HCT116 (cell line): ENCODE data around the gene GSTA3. TPM values are rescaled to one million over a fixed set of nuclear protein-coding genes. Genes with fewer than 3 reads are reported as not detected.
A peak's percentile ranks its signal among the peaks of the same experiment; 100 is the strongest.

ENCODE experiments used
- ATAC-seq: fragments of 200-7000 bp; cut with Tn5 transposase; 2 replicates; pipeline ENCODE4 v1.9.1; 2020; ENCODE audit warnings: mild to moderate bottlenecking, moderate library complexity
- BruUV-seq: library from RNA; stranded (reverse); fragments of 400-500 nt; replicated peaks from 2 replicates; lab custom pipeline; 2021; lab: Mats Ljungman, UMichigan
- CTCF ChIA-PET: fragments of 300-600 bp; sonication (Branson Sonifier 250); formaldehyde crosslinking; loops from one replicate; lab custom pipeline; 2021; ENCODE audit warnings: antibody characterized with exemption; lab: Charles Lee
- POLR2A ChIA-PET: fragments of 300-600, 350-600 bp; sonication (Branson Sonifier 250); formaldehyde crosslinking; loops from one replicate; lab custom pipeline; 2021; ENCODE audit warnings: antibody characterized with exemption; lab: Charles Lee
- RAD21 ChIA-PET, 2 experiments: fragments of 300-600 bp; sonication (Branson Sonifier 250); formaldehyde crosslinking; loops; one replicate each; lab custom pipeline; 2023; ENCODE audit warnings: low total read pairs in 2 of 2; ENCODE audit not compliant: uncharacterized antibody in 2 of 2, unreplicated experiment in 2 of 2, low non-redundant PET in 1 of 2; lab: Charles Lee
- DNase-seq: peaks from one replicate; pipeline ENCODE4 v3.0.0-alpha.2; 2010; ENCODE audit warnings: low read depth, low spot score
- H2AFZ ChIP-seq: fragments of 200-600 bp; shearing (Covaris generic), sonication (generic); 2 replicates; pipeline ENCODE4 v1.6.1; 2017; ENCODE audit warnings: low read depth, mixed run types, mixed read lengths, antibody characterized with exemption, low read length; ENCODE audit not compliant: poor library complexity, severe bottlenecking
- H3K27ac ChIP-seq: 2 replicates; pipeline ENCODE4 v1.5.1; 2012; ENCODE audit warnings: low read depth, low read length
- H3K27me3 ChIP-seq: fragments of 200-600 bp; sonication (generic); 2 replicates; pipeline ENCODE4 v1.6.1; 2016; ENCODE audit warnings: mixed run types, low read length, mixed read lengths; ENCODE audit not compliant: insufficient read depth
- H3K36me3 ChIP-seq, 2 experiments: fragments of 200-500 bp in 1 of 2; fragments of 200-600 bp in 1 of 2; sonication (Bioruptor generic) in 1 of 2; sonication (generic) in 1 of 2; 2 replicates each; pipeline versions ENCODE4 v1.5.1 to v1.6.1; 2014 to 2016; ENCODE audit warnings: low read length in 2 of 2, inconsistent platforms in 1 of 2, mixed read lengths in 1 of 2, mixed run types in 1 of 2; ENCODE audit not compliant: insufficient read depth in 2 of 2, control insufficient read depth in 1 of 2
- H3K4me1 ChIP-seq, 2 experiments: fragments of 200-600 bp in 1 of 2; sonication (generic) in 1 of 2; 2 replicates each; pipeline versions ENCODE4 v1.5.1 to v1.6.1; 2012 to 2017; ENCODE audit warnings: low read length in 2 of 2, inconsistent platforms in 1 of 2, mild to moderate bottlenecking in 1 of 2, mixed read lengths in 1 of 2, mixed run types in 1 of 2, moderate library complexity in 1 of 2; ENCODE audit not compliant: insufficient read depth in 2 of 2, control insufficient read depth in 1 of 2
- H3K4me2 ChIP-seq: fragments of 200-600 bp; sonication (generic); 2 replicates; pipeline ENCODE4 v1.6.1; 2017; ENCODE audit warnings: mixed run types, low read length, mixed read lengths
- H3K4me3 ChIP-seq, 2 experiments: fragments of 200-600 bp in 1 of 2; sonication (generic) in 1 of 2; replicated peaks in 1 of 2; 2 replicates each; pipeline ENCODE4 v1.5.1; 2011 to 2016; ENCODE audit warnings: low read length in 2 of 2, control low read depth in 1 of 2, low read depth in 1 of 2, mild to moderate bottlenecking in 1 of 2, mixed read lengths in 1 of 2, mixed run types in 1 of 2
- H3K79me2 ChIP-seq: fragments of 200-600 bp; sonication (generic); 2 replicates; pipeline ENCODE4 v1.6.1; 2017; ENCODE audit warnings: mild to moderate bottlenecking, mixed run types, low read length, moderate library complexity, mixed read lengths; ENCODE audit not compliant: insufficient read depth
- H3K9ac ChIP-seq: fragments of 200-600 bp; sonication (generic); 2 replicates; pipeline ENCODE4 v1.6.1; 2016; ENCODE audit warnings: low read length, mixed read lengths
- H3K9me2 ChIP-seq: fragments of 200-600 bp; sonication (generic), shearing (Covaris generic); 2 replicates; pipeline ENCODE4 v1.6.1; 2017; ENCODE audit warnings: mixed run types, mild to moderate bottlenecking, moderate library complexity; ENCODE audit not compliant: insufficient read depth
- H3K9me3 ChIP-seq, 2 experiments: fragments of 200-500 bp in 1 of 2; fragments of 200-600 bp in 1 of 2; sonication (Bioruptor generic) in 1 of 2; sonication (generic) in 1 of 2; 2 replicates each; pipeline ENCODE4 v1.6.1; 2014 to 2017; ENCODE audit warnings: low read length in 2 of 2, mixed read lengths in 2 of 2, inconsistent platforms in 1 of 2, low read depth in 1 of 2, mild to moderate bottlenecking in 1 of 2, mixed run types in 1 of 2, moderate library complexity in 1 of 2; ENCODE audit not compliant: control insufficient read depth in 1 of 2, insufficient read depth in 1 of 2
- H4K20me1 ChIP-seq: fragments of 200-600 bp; sonication (generic), shearing (Covaris generic); 2 replicates; pipeline ENCODE4 v1.6.1; 2017; ENCODE audit warnings: mixed run types, mild to moderate bottlenecking, moderate library complexity; ENCODE audit not compliant: insufficient read depth
- CBX3 ChIP-seq: IDR thresholded peaks from 2 replicates; pipeline ENCODE4 v1.6.1; 2012; ENCODE audit warnings: low read depth
- CEBPB ChIP-seq: IDR thresholded peaks from 2 replicates; pipeline ENCODE4 v1.6.1; 2012; ENCODE audit warnings: low read depth
- EGR1 ChIP-seq: IDR thresholded peaks from 2 replicates; pipeline ENCODE4 v1.6.1; 2012; ENCODE audit warnings: low read depth
- EZH2 ChIP-seq: fragments of 200-600 bp; sonication (generic); IDR thresholded peaks from 2 replicates; pipeline ENCODE4 v1.6.1; 2017; ENCODE audit warnings: antibody characterized with exemption, mixed run types
- JUND ChIP-seq: IDR thresholded peaks from 2 replicates; pipeline ENCODE4 v1.6.1; 2012
- POLR2AphosphoS5 ChIP-seq: IDR thresholded peaks from 2 replicates; pipeline ENCODE4 v1.6.1; 2011; ENCODE audit warnings: mild to moderate bottlenecking, low read depth, low read length, moderate library complexity
- RAD21 ChIP-seq: IDR thresholded peaks from 2 replicates; pipeline ENCODE4 v1.6.1; 2012; ENCODE audit warnings: low read depth, mild to moderate bottlenecking
- SP1 ChIP-seq: IDR thresholded peaks from 2 replicates; pipeline ENCODE4 v1.6.1; 2012; ENCODE audit warnings: low read depth
- TCF7L2 ChIP-seq: IDR thresholded peaks from 2 replicates; pipeline ENCODE4 v1.7.0; 2011; ENCODE audit warnings: borderline replicate concordance, inconsistent platforms; ENCODE audit not compliant: insufficient read depth, insufficient read length; ENCODE audit errors: extremely low read depth
- YY1 ChIP-seq: IDR thresholded peaks from 2 replicates; pipeline ENCODE4 v1.6.1; 2011; ENCODE audit warnings: low read length, low read depth, moderate library complexity, mild to moderate bottlenecking; ENCODE audit not compliant: insufficient replicate concordance; ENCODE audit errors: extremely low read depth
- intact Hi-C: fragments of 100-400 bp; cut with micrococcal nuclease; formaldehyde crosslinking; loops from 2 replicates; pipeline ENCODE4 v1.10.0; 2022
- total RNA-seq: library from RNA; stranded (reverse); gene quantifications from one replicate; pipeline ENCODE4 v1.2.1, GENCODE V29; 2021; ENCODE audit not compliant: unreplicated experiment
- TF ChIP-seq, protein P1 (sequence below), 3 experiments: fragments of 200-600 bp in 1 of 3; sonication (generic) in 1 of 3; IDR thresholded peaks in 2 of 3; conservative IDR thresholded peaks in 1 of 3; 2 replicates each; pipeline ENCODE4 v1.5.1; 2012 to 2017; ENCODE audit warnings: low read depth in 2 of 3, low read length in 2 of 3, antibody characterized with exemption in 1 of 3, borderline replicate concordance in 1 of 3, control low read depth in 1 of 3, mild to moderate bottlenecking in 1 of 3, mixed read lengths in 1 of 3, mixed run types in 1 of 3, moderate library complexity in 1 of 3; ENCODE audit not compliant: insufficient read depth in 1 of 3
- TF ChIP-seq, protein P2 (sequence below): IDR thresholded peaks from 2 replicates; pipeline ENCODE4 v1.6.1; 2012

GSTA3 gene
- total RNA-seq, 1 experiment from 2014 or later, result not detected

DNA sequence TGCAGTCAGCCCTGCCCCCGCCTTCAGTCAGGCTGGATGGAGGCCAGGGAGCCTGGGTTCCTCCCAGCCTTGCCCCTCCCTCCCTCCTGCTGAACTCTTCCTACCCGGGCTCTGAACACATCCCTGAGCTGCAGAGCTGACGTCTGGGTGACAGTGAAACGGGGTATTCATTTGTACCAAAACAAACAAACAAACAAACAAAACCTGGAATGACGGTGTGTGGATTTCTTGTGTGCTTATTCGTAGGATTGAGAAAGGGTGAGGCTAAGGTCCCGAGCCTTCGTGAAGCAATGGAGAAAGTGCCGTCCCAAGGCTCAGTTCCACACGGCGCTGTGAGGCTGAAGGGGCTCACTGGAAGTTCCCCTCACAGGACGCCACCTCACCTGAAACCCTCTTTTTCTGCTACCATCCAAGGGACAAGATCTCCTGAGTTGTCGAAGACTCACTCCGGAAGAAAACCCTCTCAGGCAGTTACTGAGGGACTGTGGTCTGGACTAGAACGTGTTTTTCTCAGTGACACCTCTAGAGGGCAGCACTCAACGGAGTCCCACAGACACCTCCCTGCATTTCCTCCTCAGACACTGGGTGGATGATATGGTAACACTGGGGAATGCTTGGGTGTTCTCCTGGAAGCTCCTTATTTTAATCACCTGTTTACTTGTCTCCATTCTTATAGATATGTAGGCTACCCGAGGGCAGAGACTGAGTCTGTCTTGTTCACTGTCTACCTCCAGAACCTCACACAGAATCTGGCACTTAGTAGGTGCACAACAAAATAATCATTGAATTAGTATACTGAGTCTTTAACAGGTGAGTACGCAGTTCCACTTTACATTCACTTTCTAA lies 27.3 kb downstream of the GSTA3 start:
- POLR2A ChIA-PET, result no interaction called here
- H3K79me2 ChIP-seq, result no peaks in the 10 kb centered on the region
- H3K9me3 ChIP-seq, result no peaks in the 10 kb centered on the region
- no peaks in the 10 kb centered on the region for H3K27me3 ChIP-seq
- peak overlapping the region; percentile 90 for H2AFZ ChIP-seq
- intact Hi-C loops, result loop anchor here (2.0 kb wide), 1 partner anchor 113 kb away; the partner anchor contains the start of gene GSTA4
- H3K4me3 ChIP-seq, result peak overlapping the region; percentile 62 to 69
- peak; percentile 97 for ATAC-seq
- H3K9me2 ChIP-seq, result no peaks in the 10 kb centered on the region
- H3K36me3 ChIP-seq, result no peaks in the 10 kb centered on the region
- H4K20me1 ChIP-seq, result no peaks in the 10 kb centered on the region
- peak; percentile 55 for DNase-seq
- RAD21 ChIA-PET, result no interaction called here
- peak overlapping the region; percentile 68 for H3K9ac ChIP-seq
- CTCF ChIA-PET, result interaction anchor here (1.0 kb wide), 1 partner anchor 113 kb away, joined by 3 read pairs; the partner anchor contains the start of gene GSTA4
- peak overlapping the region; percentile 99 for H3K4me2 ChIP-seq
- H3K27ac ChIP-seq, result peak overlapping the region; percentile 49
- TSS peak; percentile 69 for BruUV-seq
- H3K4me1 ChIP-seq, result peaks cover 3 to 20% of the 10 kb centered on the region in 2 experiments
- TF ChIP-seq CEBPB (no peak), EGR1 (0 out of 2 replicates have a peak, but pooled peaks have one; percentile 24), TCF7L2 (no peak), CBX3 (no peak), RAD21 (peak; percentile 66), JUND (no peak), POLR2AphosphoS5 (peak; percentile 64), EZH2 (no peak), YY1 (no peak), SP1 (no peak; the same call in none of the 2 replicates)
- TF ChIP-seq, protein P1, sequence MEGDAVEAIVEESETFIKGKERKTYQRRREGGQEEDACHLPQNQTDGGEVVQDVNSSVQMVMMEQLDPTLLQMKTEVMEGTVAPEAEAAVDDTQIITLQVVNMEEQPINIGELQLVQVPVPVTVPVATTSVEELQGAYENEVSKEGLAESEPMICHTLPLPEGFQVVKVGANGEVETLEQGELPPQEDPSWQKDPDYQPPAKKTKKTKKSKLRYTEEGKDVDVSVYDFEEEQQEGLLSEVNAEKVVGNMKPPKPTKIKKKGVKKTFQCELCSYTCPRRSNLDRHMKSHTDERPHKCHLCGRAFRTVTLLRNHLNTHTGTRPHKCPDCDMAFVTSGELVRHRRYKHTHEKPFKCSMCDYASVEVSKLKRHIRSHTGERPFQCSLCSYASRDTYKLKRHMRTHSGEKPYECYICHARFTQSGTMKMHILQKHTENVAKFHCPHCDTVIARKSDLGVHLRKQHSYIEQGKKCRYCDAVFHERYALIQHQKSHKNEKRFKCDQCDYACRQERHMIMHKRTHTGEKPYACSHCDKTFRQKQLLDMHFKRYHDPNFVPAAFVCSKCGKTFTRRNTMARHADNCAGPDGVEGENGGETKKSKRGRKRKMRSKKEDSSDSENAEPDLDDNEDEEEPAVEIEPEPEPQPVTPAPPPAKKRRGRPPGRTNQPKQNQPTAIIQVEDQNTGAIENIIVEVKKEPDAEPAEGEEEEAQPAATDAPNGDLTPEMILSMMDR (IDR thresholded peaks at IDR 0.05 in 2 of 3, conservative IDR thresholded peaks at IDR 0.05 in 1 of 3; ENCODE audit: borderline replicate concordance in 1 of 3, insufficient read depth in 1 of 3, low read depth in 2 of 3, low read length in 2 of 3), result peak; percentile 78 to 85 (median 82)
- TF ChIP-seq, protein P2, sequence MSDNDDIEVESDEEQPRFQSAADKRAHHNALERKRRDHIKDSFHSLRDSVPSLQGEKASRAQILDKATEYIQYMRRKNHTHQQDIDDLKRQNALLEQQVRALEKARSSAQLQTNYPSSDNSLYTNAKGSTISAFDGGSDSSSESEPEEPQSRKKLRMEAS, result peak; percentile 52
